ENCODE results near the gene DLG1.

DNA sequence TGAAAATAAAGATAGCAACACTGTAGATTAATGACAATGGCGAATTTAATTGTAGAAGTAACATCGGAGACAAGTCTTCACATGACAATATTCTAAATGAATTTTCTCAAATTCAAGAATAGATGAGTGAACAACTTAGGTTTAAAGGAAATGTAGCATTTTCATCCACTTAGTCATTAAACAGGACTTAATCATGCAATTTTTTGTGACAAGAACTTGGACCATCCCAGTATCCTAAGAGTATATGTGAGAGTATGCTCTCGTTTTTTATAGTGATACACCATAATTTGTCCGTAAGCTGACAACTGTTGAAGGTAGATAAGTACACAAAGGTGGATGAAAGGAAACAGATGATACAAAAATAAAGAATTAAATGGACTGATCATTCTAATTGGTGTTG, 81.5 kb downstream of the DLG1 start:
- TF ChIP-seq, protein P1, sequence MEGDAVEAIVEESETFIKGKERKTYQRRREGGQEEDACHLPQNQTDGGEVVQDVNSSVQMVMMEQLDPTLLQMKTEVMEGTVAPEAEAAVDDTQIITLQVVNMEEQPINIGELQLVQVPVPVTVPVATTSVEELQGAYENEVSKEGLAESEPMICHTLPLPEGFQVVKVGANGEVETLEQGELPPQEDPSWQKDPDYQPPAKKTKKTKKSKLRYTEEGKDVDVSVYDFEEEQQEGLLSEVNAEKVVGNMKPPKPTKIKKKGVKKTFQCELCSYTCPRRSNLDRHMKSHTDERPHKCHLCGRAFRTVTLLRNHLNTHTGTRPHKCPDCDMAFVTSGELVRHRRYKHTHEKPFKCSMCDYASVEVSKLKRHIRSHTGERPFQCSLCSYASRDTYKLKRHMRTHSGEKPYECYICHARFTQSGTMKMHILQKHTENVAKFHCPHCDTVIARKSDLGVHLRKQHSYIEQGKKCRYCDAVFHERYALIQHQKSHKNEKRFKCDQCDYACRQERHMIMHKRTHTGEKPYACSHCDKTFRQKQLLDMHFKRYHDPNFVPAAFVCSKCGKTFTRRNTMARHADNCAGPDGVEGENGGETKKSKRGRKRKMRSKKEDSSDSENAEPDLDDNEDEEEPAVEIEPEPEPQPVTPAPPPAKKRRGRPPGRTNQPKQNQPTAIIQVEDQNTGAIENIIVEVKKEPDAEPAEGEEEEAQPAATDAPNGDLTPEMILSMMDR (IDR thresholded peaks at IDR 0.05): no peak
- no peak for TF ChIP-seq POLR2A (IDR thresholded peaks at IDR 0.05)
- TF ChIP-seq POLR2AphosphoS5 (IDR thresholded peaks at IDR 0.05): no peak
- no peak for TF ChIP-seq EP300 (IDR thresholded peaks at IDR 0.05; ENCODE audit: low read depth)

All from transverse colon (tissue), 4 donors.